Measurements from ENCODE around the gene ATMIN.

- TF ChIP-seq CTCF (IDR thresholded peaks at IDR 0.05; ENCODE audit: insufficient read depth, low read depth, low read length) (no peak), EZH2 (IDR thresholded peaks at IDR 0.05; ENCODE audit: insufficient read depth, low read length) (no peak)
These were observed 30.0 kb upstream of the ATMIN start for GRCh38 chr16:81005610-81006161.
